Endometrial microvascular endothelial cells (primary cell): ENCODE measurements around the gene CCDC24. TPM values are rescaled to one million over a fixed set of nuclear protein-coding genes. Genes with fewer than 3 reads are reported as not detected.

Source experiments
- in situ Hi-C: cut with HindIII; loops from 2 replicates; pipeline ENCODE4 v1.10.0; 2017; ENCODE audit warnings: low sequenced_read_pairs, low pct_unique_long_range_greater_than_20kb; ENCODE audit errors: inconsistent ontology term
- total RNA-seq: library from RNA; depleted of rRNA; stranded (reverse); fragments of >200 nt; gene quantifications from one replicate; pipeline ENCODE4 v1.2.3, GENCODE V29; 2015; ENCODE audit errors: inconsistent ontology term

Gene CCDC24
- total RNA-seq, 1 donor from 2014 or later = 1.3 TPM

GRCh38 chr1:43960798-43961197, 30.6 kb upstream of the CCDC24 start:
- in situ Hi-C loops = no loop called here

- in situ Hi-C loops = no loop called here
These were observed 29.7 kb upstream of the CCDC24 start for GRCh38 chr1:43961692-43962091.

- in situ Hi-C loops = no loop called here
These were observed 29.1 kb upstream of the CCDC24 start for GRCh38 chr1:43962324-43962723.

GRCh38 chr1:43963006-43963405, 28.4 kb upstream of the CCDC24 start:
- in situ Hi-C loops = no loop called here

GRCh38 chr1:43963890-43964289, 27.5 kb upstream of the CCDC24 start:
- in situ Hi-C loops = no loop called here

- in situ Hi-C loops = no loop called here
These were observed 26.1 kb upstream of the CCDC24 start for GRCh38 chr1:43965316-43965715.

- in situ Hi-C loops = no loop called here
These were observed 23.0 kb upstream of the CCDC24 start for GRCh38 chr1:43968348-43968948.

GRCh38 chr1:43969416-43969745, 22.0 kb upstream of the CCDC24 start:
- in situ Hi-C loops = no loop called here

- in situ Hi-C loops = no loop called here
These were observed 21.5 kb upstream of the CCDC24 start, which contains the start of gene DPH2 for GRCh38 chr1:43969746-43970466. TSS of gene DPH2 (plus strand) at chr1:43970010. CDS start at chr1:43970176, 166 bp downstream.

- in situ Hi-C loops = no loop called here
These were observed 20.9 kb upstream of the CCDC24 start for GRCh38 chr1:43970502-43970901.

- in situ Hi-C loops = no loop called here
These were observed 20.5 kb upstream of the CCDC24 start for GRCh38 chr1:43970911-43971310.

- in situ Hi-C loops = no loop called here
These were observed 19.9 kb upstream of the CCDC24 start for GRCh38 chr1:43971336-43971980.

- in situ Hi-C loops = no loop called here
These were observed 17.4 kb upstream of the CCDC24 start for GRCh38 chr1:43973981-43974442.

- in situ Hi-C loops = no loop called here
These were observed 16.8 kb upstream of the CCDC24 start, which contains the start of gene ATP6V0B for GRCh38 chr1:43974443-43975248. TSS of gene ATP6V0B (plus strand) at chr1:43974960. CDS start at chr1:43975041, 81 bp downstream.

GRCh38 chr1:43975249-43975961, 16.0 kb upstream of the CCDC24 start:
- in situ Hi-C loops = no loop called here

GRCh38 chr1:43976045-43976444, 15.4 kb upstream of the CCDC24 start:
- in situ Hi-C loops = no loop called here

- in situ Hi-C loops = no loop called here
These were observed 14.5 kb upstream of the CCDC24 start for GRCh38 chr1:43976890-43977289.

GRCh38 chr1:43977376-43978263, 13.8 kb upstream of the CCDC24 start:
- in situ Hi-C loops = no loop called here
